ENCODE data around the gene CD5L. TPM values are rescaled to one million over a fixed set of nuclear protein-coding genes. Genes with fewer than 3 reads are reported as not detected.

Gene CD5L
- total and polyA plus RNA-seq, 2 of the 8 experiments (the other 6 are each of a cell fraction or from before 2014, with no cell fraction given): not detected

DNA sequence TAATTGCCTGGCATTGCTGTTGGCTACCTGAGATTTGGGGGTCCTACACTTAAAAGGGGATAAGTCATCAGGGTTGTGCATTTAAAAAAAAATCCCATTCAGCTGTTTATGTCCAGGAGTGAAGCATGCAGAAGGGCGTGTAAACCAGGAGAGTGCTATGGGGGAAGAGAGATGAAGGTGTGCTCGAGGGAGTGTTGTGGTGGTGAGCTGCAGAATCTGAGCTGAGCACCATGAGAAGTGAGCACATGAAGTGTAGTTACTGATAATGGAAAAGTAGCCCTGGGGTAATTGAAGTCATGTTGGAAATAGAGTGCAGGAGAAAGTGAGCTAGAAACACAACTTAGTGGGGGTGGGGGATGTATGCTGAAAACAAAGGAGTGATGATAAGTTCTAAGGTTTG, 22.4 kb downstream of the CD5L start (continued):
- TF ChIP-seq CHD7 (IDR thresholded peaks at IDR 0.05; ENCODE audit: insufficient replicate concordance, low read length) (no peak), CHD1 (IDR thresholded peaks at IDR 0.05; ENCODE audit: low read depth, low read length) (no peak), PHF8 (conservative IDR thresholded peaks at IDR 0.05; ENCODE audit: low read depth, low read length) (no peak), EZH2 (IDR thresholded peaks at IDR 0.05; ENCODE audit: low read depth, low read length, severe bottlenecking) (no peak), CBX8 (IDR thresholded peaks at IDR 0.05; ENCODE audit: borderline replicate concordance, low read depth, low read length) (no peak), ZNF274 (IDR thresholded peaks at IDR 0.05; ENCODE audit: borderline replicate concordance, extremely low read depth, low read length) (no peak), MAFK (IDR thresholded peaks at IDR 0.05; ENCODE audit: low read depth, low read length) (no peak), NANOG (IDR thresholded peaks at IDR 0.05; ENCODE audit: insufficient read depth, low read depth, low read length, poor library complexity, severe bottlenecking) (no peak), BRCA1 (IDR thresholded peaks at IDR 0.05; ENCODE audit: low read depth, low read length) (no peak), HDAC6 (IDR thresholded peaks at IDR 0.05; ENCODE audit: low read depth, low read length) (no peak), NRF1 (IDR thresholded peaks at IDR 0.05; ENCODE audit: low read depth, low read length) (no peak)
